ENCODE results near the gene LRMDA.

DNA sequence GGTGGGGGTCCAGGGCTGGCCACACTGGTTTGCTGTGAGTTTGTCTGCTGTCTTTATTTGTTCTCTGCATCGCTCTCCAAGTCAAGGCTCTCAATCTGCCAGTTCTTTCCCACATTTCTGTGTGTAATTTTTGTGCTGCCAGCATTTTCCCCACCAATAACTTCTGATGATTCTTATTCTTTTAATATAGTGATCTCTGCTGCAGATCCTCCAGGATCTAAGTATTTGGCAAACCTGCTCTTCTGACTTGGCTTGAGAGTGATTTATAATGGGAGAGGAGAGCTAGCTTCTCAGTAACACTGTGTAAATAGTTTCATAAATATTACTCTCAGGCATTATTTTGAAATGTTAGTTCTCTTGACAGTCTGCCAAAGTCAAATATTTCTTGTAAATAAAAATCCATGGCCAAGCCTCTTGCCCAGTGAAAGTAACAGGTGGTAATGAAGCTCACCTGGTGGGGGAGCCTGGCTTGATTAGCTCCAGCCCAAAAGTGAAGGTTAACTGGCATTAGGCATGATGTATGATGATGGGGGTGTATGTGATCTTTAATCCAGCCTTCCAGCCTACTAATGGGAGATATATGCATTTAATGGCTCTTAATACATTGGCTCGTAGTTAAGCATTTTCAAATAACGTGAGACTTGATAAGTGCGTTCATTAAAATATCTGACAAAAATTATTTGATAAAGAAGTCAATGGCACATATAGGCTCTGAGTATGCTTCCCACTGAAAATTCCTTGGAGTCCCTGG is 1150.3 kb downstream of the LRMDA start:
- TF ChIP-seq ATF2 (IDR thresholded peaks at IDR 0.05; ENCODE audit: low read length) (no peak), CTCF (IDR thresholded peaks at IDR 0.05; ENCODE audit: control extremely low read depth in 1 of 3, insufficient read depth in 1 of 3, low read depth in 1 of 3, low read length in 3 of 3) (no peak), EZH2 (IDR thresholded peaks at IDR 0.05; ENCODE audit: low read depth, low read length, severe bottlenecking) (no peak), CREB1 (IDR thresholded peaks at IDR 0.05) (no peak), GTF2F1 (IDR thresholded peaks at IDR 0.05; ENCODE audit: borderline replicate concordance, low read depth, low read length) (no peak)
